ENCODE measurements around the gene NID2. TPM values are rescaled to one million over a fixed set of nuclear protein-coding genes. Genes with fewer than 3 reads are reported as not detected.

The NID2 gene
- total and polyA plus RNA-seq, 2 donors (not counting 1 experiment from before 2014, with no cell fraction given), result 181 to 2,513 TPM

DNA sequence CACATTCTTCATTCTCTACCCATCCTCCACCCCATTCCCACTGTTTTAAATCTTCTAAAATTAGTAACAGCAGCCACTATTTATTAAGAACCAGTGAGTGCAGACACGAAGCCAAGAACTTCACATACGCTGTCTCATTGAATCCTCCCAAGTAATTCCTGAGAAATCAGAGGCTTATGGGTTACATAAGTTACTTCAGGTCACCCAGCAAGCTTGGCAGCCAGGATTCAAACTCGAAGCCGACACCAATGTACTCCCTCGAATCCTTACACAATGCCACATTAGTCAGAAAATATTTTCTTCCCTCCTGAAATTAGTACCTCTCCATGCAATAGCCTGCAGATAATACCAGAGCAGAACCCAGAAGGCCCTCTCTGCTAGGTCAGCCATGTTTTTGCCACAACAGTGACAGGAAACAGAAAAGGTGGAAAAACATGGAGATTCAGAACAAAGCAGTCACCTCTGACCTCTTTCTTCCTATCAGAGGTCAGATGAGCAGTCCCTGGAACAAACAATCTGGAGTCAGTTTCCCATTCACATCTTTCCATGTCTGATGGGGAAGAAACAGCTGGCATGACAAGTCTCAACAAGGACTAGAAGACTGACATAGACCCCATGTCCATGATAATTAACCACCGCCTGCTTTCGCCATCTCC lies 16.4 kb downstream of the NID2 start:
- TF ChIP-seq, protein P1, sequence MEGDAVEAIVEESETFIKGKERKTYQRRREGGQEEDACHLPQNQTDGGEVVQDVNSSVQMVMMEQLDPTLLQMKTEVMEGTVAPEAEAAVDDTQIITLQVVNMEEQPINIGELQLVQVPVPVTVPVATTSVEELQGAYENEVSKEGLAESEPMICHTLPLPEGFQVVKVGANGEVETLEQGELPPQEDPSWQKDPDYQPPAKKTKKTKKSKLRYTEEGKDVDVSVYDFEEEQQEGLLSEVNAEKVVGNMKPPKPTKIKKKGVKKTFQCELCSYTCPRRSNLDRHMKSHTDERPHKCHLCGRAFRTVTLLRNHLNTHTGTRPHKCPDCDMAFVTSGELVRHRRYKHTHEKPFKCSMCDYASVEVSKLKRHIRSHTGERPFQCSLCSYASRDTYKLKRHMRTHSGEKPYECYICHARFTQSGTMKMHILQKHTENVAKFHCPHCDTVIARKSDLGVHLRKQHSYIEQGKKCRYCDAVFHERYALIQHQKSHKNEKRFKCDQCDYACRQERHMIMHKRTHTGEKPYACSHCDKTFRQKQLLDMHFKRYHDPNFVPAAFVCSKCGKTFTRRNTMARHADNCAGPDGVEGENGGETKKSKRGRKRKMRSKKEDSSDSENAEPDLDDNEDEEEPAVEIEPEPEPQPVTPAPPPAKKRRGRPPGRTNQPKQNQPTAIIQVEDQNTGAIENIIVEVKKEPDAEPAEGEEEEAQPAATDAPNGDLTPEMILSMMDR (conservative IDR thresholded peaks at IDR 0.05 in 1 of 2, IDR thresholded peaks at IDR 0.05 in 1 of 2; ENCODE audit: low read depth in 1 of 2, low read length in 2 of 2), result no peak
- TF ChIP-seq EZH2 (IDR thresholded peaks at IDR 0.05; ENCODE audit: low read length, missing control alignments), result no peak

DNA sequence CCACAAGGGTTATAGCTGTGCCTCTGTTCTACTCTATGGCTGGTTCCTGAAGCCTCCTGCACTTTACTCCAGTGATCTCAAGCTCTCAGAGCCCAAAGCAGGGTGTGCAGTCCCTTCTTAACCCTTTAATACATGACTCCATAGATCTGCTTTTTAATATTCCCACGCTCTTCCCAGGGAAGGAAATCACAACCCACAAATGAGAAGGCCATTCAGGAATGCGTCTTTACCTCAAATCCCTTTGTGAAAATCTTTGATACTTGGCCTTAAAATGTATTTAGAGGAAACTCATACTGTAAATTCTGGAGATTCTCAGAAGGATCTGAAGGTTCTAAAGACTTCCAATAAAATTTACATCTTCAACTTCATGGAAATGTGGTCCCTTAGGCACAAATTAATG lies 17.0 kb downstream of the NID2 start:
- H2AFZ ChIP-seq (ENCODE audit: low read length), result no peak overlapping the region
- TF ChIP-seq, protein P1 (conservative IDR thresholded peaks at IDR 0.05 in 1 of 2, IDR thresholded peaks at IDR 0.05 in 1 of 2; ENCODE audit: low read depth in 1 of 2, low read length in 2 of 2), result no peak
- TF ChIP-seq EZH2 (IDR thresholded peaks at IDR 0.05; ENCODE audit: low read length, missing control alignments), result no peak
- H3K9ac ChIP-seq (ENCODE audit: insufficient read depth, low read length), result peak overlapping the region; percentile 16
- H3K4me1 ChIP-seq (ENCODE audit: control insufficient read depth, extremely low read depth, insufficient read depth, low read length), result peaks cover 47% of the 10 kb centered on the region
- H3K27me3 ChIP-seq (ENCODE audit: control insufficient read depth, insufficient read depth, low read length), result no peaks in the 10 kb centered on the region
- H3K79me2 ChIP-seq (ENCODE audit: control insufficient read depth, insufficient read depth, low read length), result peaks cover 86% of the 10 kb centered on the region
- no peaks in the 10 kb centered on the region for H3K9me3 ChIP-seq (ENCODE audit: control insufficient read depth, insufficient read depth, low read depth, low read length)
- peak; percentile 61 to 89 for DNase-seq (ENCODE audit: low read depth in 2 of 2)
- peak overlapping the region; percentile 55 for H3K4me2 ChIP-seq (ENCODE audit: extremely low read depth, insufficient read depth, low read length)
- H3K4me3 ChIP-seq (replicated peaks in 1 of 4; ENCODE audit: control extremely low read depth in 1 of 4, insufficient read depth in 1 of 4, low read depth in 3 of 4, low read length in 4 of 4), result peak overlapping the region; percentile 8 to 30 (median 19)
- peaks cover 2% of the 10 kb centered on the region for H4K20me1 ChIP-seq (ENCODE audit: control insufficient read depth, extremely low read depth, insufficient read depth, low read length)
- peak overlapping the region; percentile 64 for H3K27ac ChIP-seq (ENCODE audit: insufficient read depth, low read length)
- H3K36me3 ChIP-seq (ENCODE audit: control insufficient read depth, insufficient read depth, low read length), result peaks cover 16% of the 10 kb centered on the region

More for the DNA sequence above, 16.4 kb downstream of the NID2 start:
- Histone ChIP-seq H3K27ac (ENCODE audit: insufficient read depth, low read length) (peak overlapping the region; percentile 64), H3K36me3 (ENCODE audit: control insufficient read depth, insufficient read depth, low read length) (peaks cover 14% of the 10 kb centered on the region), H3K4me2 (ENCODE audit: extremely low read depth, insufficient read depth, low read length) (peak overlapping the region; percentile 55), H3K9ac (ENCODE audit: insufficient read depth, low read length) (no peak overlapping the region), H3K9me3 (ENCODE audit: control insufficient read depth, insufficient read depth, low read depth, low read length) (no peaks in the 10 kb centered on the region), H2AFZ (ENCODE audit: low read length) (no peak overlapping the region), H3K4me1 (ENCODE audit: control insufficient read depth, extremely low read depth, insufficient read depth, low read length) (peaks cover 41% of the 10 kb centered on the region), H3K27me3 (ENCODE audit: control insufficient read depth, insufficient read depth, low read length) (no peaks in the 10 kb centered on the region), H3K79me2 (ENCODE audit: control insufficient read depth, insufficient read depth, low read length) (peaks cover 84% of the 10 kb centered on the region), H3K4me3 (replicated peaks in 1 of 4; ENCODE audit: control extremely low read depth in 1 of 4, insufficient read depth in 1 of 4, low read depth in 3 of 4, low read length in 4 of 4) (peak overlapping the region in 3 of 4 experiments; percentile 8 to 30 (median 19)), H4K20me1 (ENCODE audit: control insufficient read depth, extremely low read depth, insufficient read depth, low read length) (peaks cover 2% of the 10 kb centered on the region)
- peak; percentile 86 to 90 for DNase-seq (ENCODE audit: low read depth in 2 of 2)

DNA sequence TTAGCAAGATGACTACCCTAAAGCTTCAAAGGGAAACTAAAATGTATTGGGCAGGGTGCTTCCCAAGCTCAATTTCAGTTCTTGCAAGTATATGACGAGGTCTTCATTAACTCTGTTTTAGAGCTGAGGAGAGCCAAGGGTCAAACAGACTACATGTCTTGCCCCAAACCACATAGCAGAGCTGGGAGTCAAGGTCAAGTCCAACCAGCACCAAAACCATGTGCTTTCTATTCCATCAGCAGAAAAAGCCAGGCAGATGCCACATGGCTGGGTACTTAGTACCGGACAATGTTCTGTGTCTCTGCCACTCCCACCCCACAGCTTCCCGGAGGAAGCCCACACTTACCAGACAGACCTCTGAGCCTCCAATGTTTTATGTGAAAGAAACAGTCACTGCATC lies 17.6 kb downstream of the NID2 start:
- Histone ChIP-seq H3K79me2 (ENCODE audit: control insufficient read depth, insufficient read depth, low read length) (peaks cover 89% of the 10 kb centered on the region), H3K27me3 (ENCODE audit: control insufficient read depth, insufficient read depth, low read length) (no peaks in the 10 kb centered on the region), H3K4me1 (ENCODE audit: control insufficient read depth, extremely low read depth, insufficient read depth, low read length) (peaks cover 50% of the 10 kb centered on the region), H3K4me2 (ENCODE audit: extremely low read depth, insufficient read depth, low read length) (peak overlapping the region; percentile 55), H4K20me1 (ENCODE audit: control insufficient read depth, extremely low read depth, insufficient read depth, low read length) (peaks cover 2% of the 10 kb centered on the region), H3K4me3 (replicated peaks in 1 of 4; ENCODE audit: control extremely low read depth in 1 of 4, insufficient read depth in 1 of 4, low read depth in 3 of 4, low read length in 4 of 4) (peak overlapping the region in 1 of 4 experiments; percentile 30), H3K27ac (ENCODE audit: insufficient read depth, low read length) (peak overlapping the region; percentile 64), H2AFZ (ENCODE audit: low read length) (no peak overlapping the region), H3K9ac (ENCODE audit: insufficient read depth, low read length) (no peak overlapping the region), H3K36me3 (ENCODE audit: control insufficient read depth, insufficient read depth, low read length) (peaks cover 16% of the 10 kb centered on the region), H3K9me3 (ENCODE audit: control insufficient read depth, insufficient read depth, low read depth, low read length) (no peaks in the 10 kb centered on the region)
- no peak for DNase-seq (ENCODE audit: low read depth in 2 of 2)
- TF ChIP-seq EZH2 (IDR thresholded peaks at IDR 0.05; ENCODE audit: low read length, missing control alignments), result no peak
- TF ChIP-seq, protein P1 (conservative IDR thresholded peaks at IDR 0.05 in 1 of 2, IDR thresholded peaks at IDR 0.05 in 1 of 2; ENCODE audit: low read depth in 1 of 2, low read length in 2 of 2), result no peak
